ENCODE results near the gene CMKLR1. TPM values are rescaled to one million over a fixed set of nuclear protein-coding genes. Genes with fewer than 3 reads are reported as not detected.

CMKLR1 gene
- total RNA-seq, 1 experiment from 2014 or later = 0.66 TPM

- Histone ChIP-seq H3K79me1 (ENCODE audit: insufficient read depth, low read depth, low read length, poor library complexity, severe bottlenecking) (no peaks in the 10 kb centered on the region), H2AK5ac (ENCODE audit: insufficient read length, low read length) (no peak overlapping the region), H3K14ac (ENCODE audit: insufficient read depth, low read length) (no peak overlapping the region), H2BK12ac (ENCODE audit: insufficient read length, low read depth, low read length) (no peak overlapping the region), H3K9ac (ENCODE audit: extremely low read depth, insufficient read length, low read length) (no peak overlapping the region), H4K8ac (replicated peaks; ENCODE audit: insufficient read length, low read depth, low read length) (no peak overlapping the region), H3K4me2 (ENCODE audit: insufficient read depth, insufficient read length, low read length) (no peak overlapping the region), H3K9me3 (ENCODE audit: control insufficient read depth, low read depth, low read length) (no peaks in the 10 kb centered on the region), H2BK15ac (ENCODE audit: low read depth, low read length) (no peak overlapping the region), H2AFZ (ENCODE audit: low read length) (no peak overlapping the region), H3K4me1 (ENCODE audit: insufficient read depth, low read length) (peaks cover 4% of the 10 kb centered on the region; the same call in 1 of the 2 replicates), H3T11ph (ENCODE audit: low read length) (no peak overlapping the region), H3K4ac (ENCODE audit: low read depth, low read length) (no peak overlapping the region), H3K18ac (ENCODE audit: insufficient read length, low read depth, low read length) (no peak overlapping the region), H4K91ac (ENCODE audit: insufficient read length, low read depth, low read length) (no peak overlapping the region), H3K23me2 (ENCODE audit: insufficient read length, low read depth, low read length, poor library complexity, severe bottlenecking) (no peaks in the 10 kb centered on the region), H3K23ac (ENCODE audit: insufficient read length, low read depth, low read length) (no peak overlapping the region), H4K20me1 (ENCODE audit: control insufficient read depth, insufficient read depth, insufficient read length) (no peaks in the 10 kb centered on the region), H3K27ac (ENCODE audit: insufficient read length, low read depth, low read length) (no peak overlapping the region), H3K79me2 (ENCODE audit: insufficient read depth, low read length) (no peaks in the 10 kb centered on the region), H2BK5ac (ENCODE audit: insufficient read length, low read length) (no peak overlapping the region), H2BK120ac (ENCODE audit: low read depth, low read length, poor library complexity, severe bottlenecking) (no peak overlapping the region), H4K5ac (ENCODE audit: insufficient read length, low read depth, low read length) (no peak overlapping the region), H3K27me3 (ENCODE audit: insufficient read depth, low read length) (no peaks in the 10 kb centered on the region), H3K56ac (ENCODE audit: insufficient read length, low read depth, low read length) (no peak overlapping the region), H2BK20ac (ENCODE audit: low read depth, low read length, poor library complexity, severe bottlenecking) (no peak overlapping the region)
- peaks cover 3% of the 10 kb centered on the region in 2 experiments; a peak in 2 of 5 replicates for H3K9me3 Mint-ChIP-seq
- TF ChIP-seq, protein P1, sequence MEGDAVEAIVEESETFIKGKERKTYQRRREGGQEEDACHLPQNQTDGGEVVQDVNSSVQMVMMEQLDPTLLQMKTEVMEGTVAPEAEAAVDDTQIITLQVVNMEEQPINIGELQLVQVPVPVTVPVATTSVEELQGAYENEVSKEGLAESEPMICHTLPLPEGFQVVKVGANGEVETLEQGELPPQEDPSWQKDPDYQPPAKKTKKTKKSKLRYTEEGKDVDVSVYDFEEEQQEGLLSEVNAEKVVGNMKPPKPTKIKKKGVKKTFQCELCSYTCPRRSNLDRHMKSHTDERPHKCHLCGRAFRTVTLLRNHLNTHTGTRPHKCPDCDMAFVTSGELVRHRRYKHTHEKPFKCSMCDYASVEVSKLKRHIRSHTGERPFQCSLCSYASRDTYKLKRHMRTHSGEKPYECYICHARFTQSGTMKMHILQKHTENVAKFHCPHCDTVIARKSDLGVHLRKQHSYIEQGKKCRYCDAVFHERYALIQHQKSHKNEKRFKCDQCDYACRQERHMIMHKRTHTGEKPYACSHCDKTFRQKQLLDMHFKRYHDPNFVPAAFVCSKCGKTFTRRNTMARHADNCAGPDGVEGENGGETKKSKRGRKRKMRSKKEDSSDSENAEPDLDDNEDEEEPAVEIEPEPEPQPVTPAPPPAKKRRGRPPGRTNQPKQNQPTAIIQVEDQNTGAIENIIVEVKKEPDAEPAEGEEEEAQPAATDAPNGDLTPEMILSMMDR (conservative IDR thresholded peaks at IDR 0.05) = no peak
- H3K4me1 Mint-ChIP-seq = peaks cover 41 to 49% of the 10 kb centered on the region in 2 experiments
- WGBS (ENCODE audit: extremely low coverage, insufficient read length, low lambda C conversion rate) = no CpG with 5 or more reads among the region's 6 CpGs
- peaks cover 2% of the 10 kb centered on the region for H3K27me3 Mint-ChIP-seq (ENCODE audit: low read depth)
- no peak for DNase-seq
- peaks cover 0 to 2% (median 0%) of the 10 kb centered on the region in 3 experiments; a peak in 2 of 7 replicates for H3K36me3 Mint-ChIP-seq (ENCODE audit: insufficient read depth in 1 of 3, low read depth in 3 of 3)
- no peak overlapping the region for H3K27ac Mint-ChIP-seq
- no peak overlapping the region for H3K4me3 Mint-ChIP-seq
These were observed 37.8 kb downstream of the CMKLR1 start for GRCh38 chr12:108301346-108301745.

Data from H9 (cell line).